IMR-90 (cell line): ENCODE results near the gene OTOGL.

Source experiments
- BHLHE40 ChIP-seq: fragments of 150-350 bp; IDR thresholded peaks from 2 replicates; pipeline ENCODE4 v1.6.1; 2016; ENCODE audit warnings: mild to moderate bottlenecking, low read depth, low read length
- CEBPB ChIP-seq: IDR thresholded peaks from 2 replicates; pipeline ENCODE4 v1.6.1; 2012; ENCODE audit warnings: low read depth, low read length, improper control_type of control experiment
- CHD1 ChIP-seq: IDR thresholded peaks from 2 replicates; pipeline ENCODE4 v1.6.1; 2012; ENCODE audit warnings: low read depth, low read length, improper control_type of control experiment
- CTCF ChIP-seq: conservative IDR thresholded peaks from 2 replicates; pipeline ENCODE4 v1.5.1; 2012; ENCODE audit warnings: mild to moderate bottlenecking, low read depth, low read length, improper control_type of control experiment
- ELK1 ChIP-seq: fragments of 150-350 bp; IDR thresholded peaks from 2 replicates; pipeline ENCODE4 v1.6.1; 2016; ENCODE audit warnings: low read depth, mild to moderate bottlenecking, low read length, moderate library complexity, borderline replicate concordance
- FOS ChIP-seq: fragments of 150-350 bp; IDR thresholded peaks from 2 replicates; pipeline ENCODE4 v1.6.1; 2016; ENCODE audit warnings: low read depth, low read length
- MXI1 ChIP-seq: IDR thresholded peaks from 2 replicates; pipeline ENCODE4 v1.6.1; 2012; ENCODE audit warnings: low read depth, mild to moderate bottlenecking, low read length, moderate library complexity, borderline replicate concordance
- NFE2L2 ChIP-seq: fragments of 150-350 bp; IDR thresholded peaks from 2 replicates; pipeline ENCODE4 v1.6.1; 2016; ENCODE audit warnings: low read depth, mild to moderate bottlenecking, low read length
- POLR2A ChIP-seq: IDR thresholded peaks from 2 replicates; pipeline ENCODE4 v1.6.1; 2012; ENCODE audit warnings: mild to moderate bottlenecking, low read depth, low read length
- RAD21 ChIP-seq: IDR thresholded peaks from 2 replicates; pipeline ENCODE4 v1.6.1; 2012; ENCODE audit warnings: low read length, improper control_type of control experiment
- RCOR1 ChIP-seq: IDR thresholded peaks from 2 replicates; pipeline ENCODE4 v1.6.1; 2012; ENCODE audit warnings: mild to moderate bottlenecking, low read length, improper control_type of control experiment; ENCODE audit not compliant: insufficient replicate concordance
- RFX5 ChIP-seq: IDR thresholded peaks from 2 replicates; pipeline ENCODE4 v1.8.0; 2012; ENCODE audit warnings: low read depth, mild to moderate bottlenecking, low read length, moderate library complexity
- SMC3 ChIP-seq: fragments of 150-350 bp; IDR thresholded peaks from 2 replicates; pipeline ENCODE4 v1.6.1; 2016; ENCODE audit warnings: low read depth, mild to moderate bottlenecking, antibody characterized with exemption, low read length, moderate library complexity
- TF ChIP-seq, protein P1 (sequence below): fragments of 150-350 bp; IDR thresholded peaks from 2 replicates; pipeline ENCODE4 v1.6.1; 2017; ENCODE audit warnings: mild to moderate bottlenecking, antibody characterized with exemption, low read length, low read depth

- TF ChIP-seq CTCF, result no peak
- TF ChIP-seq, protein P1, sequence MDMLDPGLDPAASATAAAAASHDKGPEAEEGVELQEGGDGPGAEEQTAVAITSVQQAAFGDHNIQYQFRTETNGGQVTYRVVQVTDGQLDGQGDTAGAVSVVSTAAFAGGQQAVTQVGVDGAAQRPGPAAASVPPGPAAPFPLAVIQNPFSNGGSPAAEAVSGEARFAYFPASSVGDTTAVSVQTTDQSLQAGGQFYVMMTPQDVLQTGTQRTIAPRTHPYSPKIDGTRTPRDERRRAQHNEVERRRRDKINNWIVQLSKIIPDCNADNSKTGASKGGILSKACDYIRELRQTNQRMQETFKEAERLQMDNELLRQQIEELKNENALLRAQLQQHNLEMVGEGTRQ, result no peak
- TF ChIP-seq POLR2A, result no peak
- no peak for TF ChIP-seq RFX5
- no peak for TF ChIP-seq CHD1
- TF ChIP-seq MXI1, result no peak
- no peak for TF ChIP-seq FOS
- no peak for TF ChIP-seq RAD21
- no peak for TF ChIP-seq ELK1
- no peak for TF ChIP-seq NFE2L2
- TF ChIP-seq SMC3, result no peak
- no peak for TF ChIP-seq RCOR1
- no peak for TF ChIP-seq BHLHE40
- TF ChIP-seq CEBPB, result no peak
These were observed 22.3 kb downstream of the OTOGL start for GRCh38 chr12:80121661-80122060.
